GM10266 (cell line): ENCODE results near the gene FBXO3.

Source experiments
- DNase-seq: peaks from one replicate; pipeline ENCODE4 v3.0.0; 2012; ENCODE audit errors: extremely low spot score
- CTCF ChIP-seq: IDR thresholded peaks from 2 replicates; pipeline ENCODE4 v1.5.1; 2012; ENCODE audit warnings: mild to moderate bottlenecking, low read depth; ENCODE audit not compliant: control insufficient read depth, insufficient read depth; ENCODE audit errors: missing control alignments

Gene FBXO3

GRCh38 chr11:33694346-33695050, 79.8 kb downstream of the FBXO3 start:
- no peak for DNase-seq

GRCh38 chr11:33692541-33692940, 81.8 kb downstream of the FBXO3 start:
- TF ChIP-seq CTCF, result no peak
- DNase-seq, result no peak

More at GRCh38 chr11:33694346-33695050, 79.8 kb downstream of the FBXO3 start:
- no peak for TF ChIP-seq CTCF

- no peak for DNase-seq
Measured at GRCh38 chr11:33692013-33692504, 82.3 kb downstream of the FBXO3 start.

GRCh38 chr11:33691066-33691864, 83.1 kb downstream of the FBXO3 start:
- no peak for DNase-seq
- no peak for TF ChIP-seq CTCF

More at GRCh38 chr11:33692013-33692504, 82.3 kb downstream of the FBXO3 start:
- TF ChIP-seq CTCF, result no peak
